ENCODE results near the gene PDHA2. TPM values are rescaled to one million over a fixed set of nuclear protein-coding genes. Genes with fewer than 3 reads are reported as not detected.

The PDHA2 gene
- polyA plus RNA-seq = not detected in 3 replicates
- not detected for polyA plus RNA-seq (2011; ENCODE audit: low read depth)
- polyA plus RNA-seq (2011; cell fraction: cytosol; rRNA removed) = not detected in 2 replicates
- not detected in 2 replicates for polyA plus RNA-seq (2011; cell fraction: nucleus; rRNA removed)
- polyA plus RNA-seq (2012; ENCODE audit: low replicate concordance) = not detected in 2 replicates
- not detected in 3 replicates for polyA minus RNA-seq
- not detected for polyA minus RNA-seq (2011; cell fraction: cytosol; rRNA and poly(A)+ RNA removed)
- not detected in 2 replicates for polyA minus RNA-seq (2011; cell fraction: nucleus; rRNA and poly(A)+ RNA removed)

DNA sequence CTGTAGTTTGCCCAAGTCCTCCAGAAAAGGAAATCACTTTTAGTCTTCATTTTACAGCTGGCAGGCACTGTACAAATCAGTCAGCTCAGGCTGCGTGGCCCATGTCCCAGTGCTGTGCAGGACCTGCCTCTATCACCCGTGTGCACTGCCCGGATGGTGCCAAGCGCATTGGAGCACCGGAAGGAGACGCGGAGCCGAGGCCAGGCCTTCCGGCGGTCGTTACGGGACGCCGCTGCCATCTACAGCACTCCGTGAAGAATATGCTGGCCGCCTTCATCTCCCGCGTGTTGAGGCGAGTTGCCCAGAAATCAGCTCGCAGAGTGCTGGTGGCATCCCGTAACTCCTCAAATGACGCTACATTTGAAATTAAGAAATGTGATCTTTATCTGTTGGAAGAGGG lies at the start of gene PDHA2:
TSS of gene PDHA2 (plus strand) at position 203 of the 400 bp plus-strand sequence. CDS start at position 261, 58 bp downstream.
- no peak for FAIRE-seq
- DNase-seq (ENCODE audit: low read depth, low spot score) = no peak

DNA sequence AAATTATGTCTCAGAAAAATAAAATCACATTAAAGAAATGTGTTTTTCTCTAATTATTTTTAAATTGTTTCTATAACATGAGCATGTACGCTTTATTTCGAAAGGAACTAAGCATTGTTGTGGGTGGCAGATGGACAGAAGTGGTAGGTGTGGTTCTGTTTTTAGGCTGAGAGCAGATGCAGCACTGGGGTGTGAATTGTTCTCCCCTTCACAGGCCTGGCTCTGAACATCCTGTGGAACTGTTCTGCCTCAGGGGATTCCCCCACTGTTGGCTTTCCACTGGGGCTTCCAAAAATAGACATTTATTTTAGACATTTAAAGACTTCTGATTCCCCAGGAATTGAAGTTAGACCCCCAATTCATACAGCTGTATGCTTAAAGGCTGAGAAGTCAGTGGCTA lies 41.9 kb upstream of the PDHA2 start:
- TF ChIP-seq, protein P1, sequence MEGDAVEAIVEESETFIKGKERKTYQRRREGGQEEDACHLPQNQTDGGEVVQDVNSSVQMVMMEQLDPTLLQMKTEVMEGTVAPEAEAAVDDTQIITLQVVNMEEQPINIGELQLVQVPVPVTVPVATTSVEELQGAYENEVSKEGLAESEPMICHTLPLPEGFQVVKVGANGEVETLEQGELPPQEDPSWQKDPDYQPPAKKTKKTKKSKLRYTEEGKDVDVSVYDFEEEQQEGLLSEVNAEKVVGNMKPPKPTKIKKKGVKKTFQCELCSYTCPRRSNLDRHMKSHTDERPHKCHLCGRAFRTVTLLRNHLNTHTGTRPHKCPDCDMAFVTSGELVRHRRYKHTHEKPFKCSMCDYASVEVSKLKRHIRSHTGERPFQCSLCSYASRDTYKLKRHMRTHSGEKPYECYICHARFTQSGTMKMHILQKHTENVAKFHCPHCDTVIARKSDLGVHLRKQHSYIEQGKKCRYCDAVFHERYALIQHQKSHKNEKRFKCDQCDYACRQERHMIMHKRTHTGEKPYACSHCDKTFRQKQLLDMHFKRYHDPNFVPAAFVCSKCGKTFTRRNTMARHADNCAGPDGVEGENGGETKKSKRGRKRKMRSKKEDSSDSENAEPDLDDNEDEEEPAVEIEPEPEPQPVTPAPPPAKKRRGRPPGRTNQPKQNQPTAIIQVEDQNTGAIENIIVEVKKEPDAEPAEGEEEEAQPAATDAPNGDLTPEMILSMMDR (optimal IDR thresholded peaks at IDR 0.05 in 1 of 3, IDR thresholded peaks at IDR 0.05 in 1 of 3, conservative IDR thresholded peaks at IDR 0.05 in 1 of 3; ENCODE audit: extremely low read depth in 1 of 3, insufficient read depth in 2 of 3, low read length in 3 of 3) = no peak
- no peak for TF ChIP-seq EZH2 (IDR thresholded peaks at IDR 0.05; ENCODE audit: low read length)
- Histone ChIP-seq H3K4me3 (ENCODE audit: control insufficient read depth in 2 of 3, extremely low read depth in 1 of 3, insufficient read depth in 2 of 3, low read depth in 1 of 3, low read length in 3 of 3) (no peak overlapping the region), H3K4me1 (ENCODE audit: control insufficient read depth, extremely low read depth, insufficient read depth, low read length) (no peaks in the 10 kb centered on the region), H3K4me2 (ENCODE audit: control insufficient read depth, extremely low read depth, insufficient read depth, low read depth, low read length) (no peak overlapping the region), H3K9ac (ENCODE audit: control insufficient read depth, extremely low read depth, insufficient read depth, low read length) (no peak overlapping the region), H3K79me2 (ENCODE audit: control insufficient read depth, insufficient read depth, low read length) (no peaks in the 10 kb centered on the region), H3K27me3 (ENCODE audit: control insufficient read depth, extremely low read depth, insufficient read depth, low read length) (no peaks in the 10 kb centered on the region), H4K20me1 (ENCODE audit: control insufficient read depth, extremely low read depth, insufficient read depth, low read length) (no peaks in the 10 kb centered on the region), H2AFZ (ENCODE audit: control insufficient read depth, low read length) (no peak overlapping the region), H3K9me3 (ENCODE audit: control insufficient read depth, low read depth, low read length) (no peaks in the 10 kb centered on the region), H3K36me3 (ENCODE audit: control insufficient read depth in 2 of 2, extremely low read depth in 1 of 2, insufficient read depth in 2 of 2, low read length in 2 of 2) (no peaks in the 10 kb centered on the region), H3K9me1 (ENCODE audit: control insufficient read depth, extremely low read depth, insufficient read depth, low read length) (no peaks in the 10 kb centered on the region), H3K27ac (ENCODE audit: control insufficient read depth, insufficient read depth, low read length) (no peak overlapping the region)
- DNase-seq (ENCODE audit: low read depth, low spot score) = no peak
- dilution Hi-C loops (cut with MboI; ENCODE audit: extremely low pct_ligation_motif_present, low sequenced_read_pairs) = no loop called here
- no peak for FAIRE-seq

More for the DNA sequence above, at the start of gene PDHA2:
- no peak within 1 kb of the TSS for H2AFZ ChIP-seq (ENCODE audit: control insufficient read depth, low read length)
- H3K9ac ChIP-seq (ENCODE audit: control insufficient read depth, extremely low read depth, insufficient read depth, low read length) = no peak within 1 kb of the TSS
- H3K9me1 ChIP-seq (ENCODE audit: control insufficient read depth, extremely low read depth, insufficient read depth, low read length) = no peaks in the 10 kb centered on the region
- H3K27me3 ChIP-seq (ENCODE audit: control insufficient read depth, extremely low read depth, insufficient read depth, low read length) = no peaks in the 10 kb centered on the region
- H3K4me3 ChIP-seq (ENCODE audit: control insufficient read depth in 2 of 3, extremely low read depth in 1 of 3, insufficient read depth in 2 of 3, low read depth in 1 of 3, low read length in 3 of 3) = no peak within 1 kb of the TSS
- H3K4me1 ChIP-seq (ENCODE audit: control insufficient read depth, extremely low read depth, insufficient read depth, low read length) = no peaks in the 10 kb centered on the region
- no peak within 1 kb of the TSS for H3K4me2 ChIP-seq (ENCODE audit: control insufficient read depth, extremely low read depth, insufficient read depth, low read depth, low read length)
- no peaks in the 10 kb centered on the region for H4K20me1 ChIP-seq (ENCODE audit: control insufficient read depth, extremely low read depth, insufficient read depth, low read length)
- H3K36me3 ChIP-seq (ENCODE audit: control insufficient read depth in 2 of 2, extremely low read depth in 1 of 2, insufficient read depth in 2 of 2, low read length in 2 of 2) = no peaks in the 10 kb centered on the region
- dilution Hi-C loops (cut with MboI; ENCODE audit: extremely low pct_ligation_motif_present, low sequenced_read_pairs) = no loop called here
- no peaks in the 10 kb centered on the region for H3K9me3 ChIP-seq (ENCODE audit: control insufficient read depth, low read depth, low read length)
- TF ChIP-seq, protein P1 (optimal IDR thresholded peaks at IDR 0.05 in 1 of 3, IDR thresholded peaks at IDR 0.05 in 1 of 3, conservative IDR thresholded peaks at IDR 0.05 in 1 of 3; ENCODE audit: extremely low read depth in 1 of 3, insufficient read depth in 2 of 3, low read length in 3 of 3) = no peak
- no peak for TF ChIP-seq EZH2 (IDR thresholded peaks at IDR 0.05; ENCODE audit: low read length)
- no peaks in the 10 kb centered on the region for H3K79me2 ChIP-seq (ENCODE audit: control insufficient read depth, insufficient read depth, low read length)
- H3K27ac ChIP-seq (ENCODE audit: control insufficient read depth, insufficient read depth, low read length) = no peak within 1 kb of the TSS
